Measurements from ENCODE around the gene BFAR.
A peak's percentile ranks its signal among the peaks of the same experiment; 100 is the strongest.
"Not testable (repeated sequence)": the region's sequence is repeated elsewhere in the genome, so short reads cannot be mapped to it uniquely, and the experiment has no call there.

BFAR gene, protein sequence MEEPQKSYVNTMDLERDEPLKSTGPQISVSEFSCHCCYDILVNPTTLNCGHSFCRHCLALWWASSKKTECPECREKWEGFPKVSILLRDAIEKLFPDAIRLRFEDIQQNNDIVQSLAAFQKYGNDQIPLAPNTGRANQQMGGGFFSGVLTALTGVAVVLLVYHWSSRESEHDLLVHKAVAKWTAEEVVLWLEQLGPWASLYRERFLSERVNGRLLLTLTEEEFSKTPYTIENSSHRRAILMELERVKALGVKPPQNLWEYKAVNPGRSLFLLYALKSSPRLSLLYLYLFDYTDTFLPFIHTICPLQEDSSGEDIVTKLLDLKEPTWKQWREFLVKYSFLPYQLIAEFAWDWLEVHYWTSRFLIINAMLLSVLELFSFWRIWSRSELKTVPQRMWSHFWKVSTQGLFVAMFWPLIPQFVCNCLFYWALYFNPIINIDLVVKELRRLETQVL

GRCh38 chr16:14632693-14633569, at the start of gene BFAR:
Gene BFAR, plus strand, starts transcription at chr16:14632951. Its CDS starts 11,396 bp downstream, at chr16:14644347.
- peak; percentile 96 for DNase-seq

- no peak for DNase-seq
These were observed 47.5 kb upstream of the BFAR start for GRCh38 chr16:14585287-14585686.

DNA sequence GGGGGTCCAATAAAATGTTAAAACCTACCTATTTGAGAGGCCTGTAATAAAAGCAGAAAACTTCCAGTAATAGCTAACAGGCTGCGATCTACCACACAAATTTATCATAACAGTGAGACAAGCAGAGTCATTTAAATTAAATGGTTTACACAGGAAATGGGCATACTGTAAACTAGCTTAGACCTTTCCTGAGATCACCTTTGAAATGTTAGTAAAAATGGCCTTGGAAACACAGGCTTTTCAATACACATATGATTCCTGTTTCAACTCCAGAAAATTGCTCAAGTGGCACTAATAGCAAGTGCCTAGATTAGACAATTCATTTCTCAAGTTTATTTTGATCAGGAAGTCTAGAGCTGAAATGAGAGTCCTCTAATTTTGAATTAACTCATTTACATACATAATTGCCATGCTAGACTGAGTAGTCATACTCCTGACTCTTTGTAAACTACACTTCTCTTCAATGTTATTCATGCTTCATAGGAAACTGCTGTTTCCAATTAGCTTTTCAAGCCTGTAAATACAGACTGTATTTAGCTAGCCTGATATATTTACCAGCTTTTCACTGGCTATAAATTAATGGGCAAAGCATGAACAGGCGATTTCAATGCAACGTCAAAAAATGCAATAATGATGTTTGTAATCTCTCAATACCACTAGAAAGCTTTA, 46.0 kb upstream of the BFAR start:
- no peak for DNase-seq

GRCh38 chr16:14600164-14600563, 32.6 kb upstream of the BFAR start:
- no peak for DNase-seq

- DNase-seq: no peak
These were observed 30.2 kb upstream of the BFAR start for GRCh38 chr16:14602443-14602963.

DNA sequence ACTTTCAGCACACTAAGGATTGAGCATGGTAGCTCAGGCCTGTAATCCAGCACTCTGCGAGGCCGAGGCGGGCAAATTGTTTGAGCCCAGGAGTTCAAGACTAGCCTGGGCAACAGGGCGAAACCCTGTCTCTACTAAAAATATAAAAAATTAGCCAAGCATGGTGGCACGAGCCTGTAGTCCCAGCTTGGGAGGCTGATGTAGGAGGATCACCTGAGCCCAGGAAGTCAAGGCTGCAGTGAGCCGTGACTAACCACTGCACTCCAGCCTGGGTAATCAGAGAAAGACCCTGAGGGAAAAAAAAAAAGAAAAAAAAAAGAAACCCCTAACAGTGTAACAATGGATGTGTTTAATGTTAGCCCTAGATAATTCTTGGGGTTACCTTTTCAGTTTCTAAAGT, 26.6 kb upstream of the BFAR start:
- no peak for DNase-seq

GRCh38 chr16:14608111-14608566, 24.6 kb upstream of the BFAR start:
- no peak for DNase-seq

- no peak for DNase-seq
These were observed 24.1 kb upstream of the BFAR start for GRCh38 chr16:14608604-14609003.

DNA sequence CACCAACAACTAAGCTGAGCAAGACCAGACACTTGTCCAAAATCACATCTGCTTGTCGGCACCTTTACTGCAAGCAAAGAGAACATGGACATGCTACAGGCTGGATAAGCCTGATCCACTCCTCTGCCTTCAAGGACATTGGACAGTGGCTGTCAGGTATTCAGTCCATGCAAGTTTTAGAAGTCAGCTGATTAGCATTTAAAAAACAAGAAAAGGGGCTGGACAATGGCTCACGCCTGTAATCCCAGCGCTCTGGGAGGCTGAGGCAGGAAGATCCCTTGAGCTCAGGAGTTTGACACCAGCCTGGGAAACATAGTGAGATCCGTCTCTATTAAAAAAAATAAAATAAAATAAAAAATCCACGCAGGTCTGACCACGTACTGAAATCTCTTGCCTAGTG, 23.0 kb upstream of the BFAR start:
- no peak for DNase-seq

DNA sequence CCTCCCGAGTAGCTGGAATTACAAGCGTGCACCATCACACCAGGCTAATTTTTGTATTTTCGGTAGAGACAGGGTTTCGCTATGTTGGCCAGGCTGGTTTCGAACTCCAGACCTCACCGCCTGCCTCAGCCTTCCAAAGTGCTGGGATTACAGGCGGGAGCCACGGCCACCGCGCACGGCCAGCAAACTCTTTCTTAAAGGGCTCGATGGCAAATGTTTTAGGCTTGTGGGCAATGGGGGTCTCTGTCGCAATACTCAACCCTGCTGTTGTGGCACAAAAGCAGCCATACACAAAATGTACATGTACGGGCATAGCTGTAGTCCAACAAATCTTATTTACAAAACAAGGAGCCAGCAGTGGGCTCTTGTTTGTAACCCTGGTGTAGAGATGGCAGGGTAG, 21.1 kb upstream of the BFAR start:
- no peak for DNase-seq

- DNase-seq: no peak
These were observed 18.8 kb upstream of the BFAR start for GRCh38 chr16:14613991-14614390.

- no peak for DNase-seq
These were observed 16.5 kb upstream of the BFAR start for GRCh38 chr16:14616280-14616679.

- DNase-seq: no peak
These were observed 14.2 kb upstream of the BFAR start for GRCh38 chr16:14618566-14618965.

- DNase-seq: no peak
These were observed 5.7 kb upstream of the BFAR start for GRCh38 chr16:14627078-14627477.

- DNase-seq: no peak
These were observed 3.7 kb upstream of the BFAR start for GRCh38 chr16:14628806-14629611.

DNA sequence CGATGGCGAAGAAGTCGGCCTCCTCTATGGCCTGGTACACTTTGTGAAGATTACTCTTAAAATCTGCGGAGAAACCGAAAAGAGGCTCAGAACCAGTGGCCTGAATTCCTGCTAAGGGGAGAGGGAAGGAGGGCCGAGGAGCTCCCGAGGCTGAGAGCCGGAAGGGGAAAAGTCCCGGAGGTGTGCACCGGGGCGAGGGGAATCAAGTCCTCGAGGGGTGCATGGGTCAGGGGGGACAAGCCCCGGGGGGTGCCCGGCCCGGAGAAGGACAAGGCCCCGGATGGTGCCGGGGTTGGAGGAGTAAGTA, 3.2 kb upstream of the BFAR start:
- no peak for DNase-seq

DNA sequence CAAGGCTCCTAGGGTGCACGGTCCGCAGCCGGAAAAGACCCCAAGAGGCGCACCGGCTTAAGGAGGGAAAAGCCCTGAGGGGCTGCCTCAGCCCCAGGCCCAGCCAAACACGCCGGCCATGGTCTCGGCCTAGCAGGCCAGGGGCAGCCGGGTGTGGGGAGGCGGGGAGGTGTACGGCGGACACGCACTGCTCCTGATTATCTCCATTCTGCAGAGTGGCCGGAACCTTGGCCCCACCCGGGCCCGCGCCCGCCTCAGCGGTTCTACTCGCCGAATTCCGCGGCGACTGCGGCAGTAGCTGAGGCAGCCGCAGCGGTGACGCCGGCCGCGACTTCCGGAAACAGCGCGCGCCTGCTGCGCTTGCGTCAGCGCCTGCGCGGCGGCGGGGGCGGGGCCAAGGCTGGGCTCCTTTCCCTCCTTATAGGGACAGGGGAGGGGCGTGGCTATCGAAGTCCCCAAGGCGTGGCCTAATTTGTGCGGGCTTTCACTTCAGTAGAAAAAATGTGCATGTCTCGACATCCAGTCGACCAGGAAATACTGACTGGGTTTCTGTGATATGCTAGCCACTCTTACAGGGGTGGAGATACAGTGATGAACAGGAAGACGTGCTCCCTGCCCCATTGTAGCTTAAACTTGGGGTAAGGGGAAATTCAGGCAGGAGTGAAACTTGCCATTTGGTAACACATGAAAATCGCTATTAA, 2.7 kb upstream of the BFAR start, which contains the start of gene PARN:
Gene PARN (minus strand): TSS at position 342 of the 701 bp plus-strand sequence. CDS start 135 bp downstream, at position 207.
- DNase-seq: peak; percentile 94

- DNase-seq: not testable (repeated sequence)
These were observed 2.0 kb upstream of the BFAR start for GRCh38 chr16:14630620-14631330.

DNA sequence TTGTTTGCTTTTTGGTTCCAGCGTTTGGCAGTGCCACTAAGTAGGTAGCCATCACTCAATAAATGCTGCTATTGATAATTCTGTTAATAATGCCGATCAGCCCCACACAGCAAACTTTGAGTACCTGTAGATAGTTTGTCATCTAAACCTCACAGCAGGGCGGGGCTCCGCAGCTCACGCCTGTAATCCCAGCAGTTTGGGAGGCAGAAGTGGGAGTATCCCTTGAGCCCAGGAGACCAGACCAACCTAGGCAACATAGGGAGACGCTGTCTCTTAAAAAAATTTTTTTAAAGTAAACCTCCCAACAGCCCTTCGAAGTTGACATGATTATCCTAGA, 1.6 kb downstream of the BFAR start:
- no peak for DNase-seq

GRCh38 chr16:14635395-14636165, 2.8 kb downstream of the BFAR start:
- no peak for DNase-seq
